Stimulated activated CD4-positive, alpha-beta T cell treated with anti-CD3 and anti-CD28 coated beads, Interleukin-1b, Interleukin-23, amount 100 ng/mL, for 24 hours (primary cell): ENCODE measurements around the gene TOPAZ1.
"Not testable (repeated sequence)": the region's sequence is repeated elsewhere in the genome, so short reads cannot be mapped to it uniquely, and the experiment has no call there.

Experiments used
- DNase-seq, 4 experiments: peaks; one replicate each; pipeline ENCODE4 v3.0.0-alpha.2; 2020; ENCODE audit warnings: low read depth in 4 of 4, low spot score in 1 of 4

TOPAZ1 gene

GRCh38 chr3:44326515-44326914 lies 84.8 kb downstream of the TOPAZ1 start:
- no peak for DNase-seq

- DNase-seq = no peak
Measured at GRCh38 chr3:44329946-44330345, 88.3 kb downstream of the TOPAZ1 start.

GRCh38 chr3:44330444-44330843 lies 88.8 kb downstream of the TOPAZ1 start:
- no peak for DNase-seq

GRCh38 chr3:44334326-44334725 lies 92.6 kb downstream of the TOPAZ1 start:
- DNase-seq = no peak

GRCh38 chr3:44337248-44337785 lies 95.6 kb downstream of the TOPAZ1 start:
- no peak for DNase-seq

- peak; percentile 96 to 99 (median 96) for DNase-seq
Measured at GRCh38 chr3:44338010-44338827, 96.5 kb downstream of the TOPAZ1 start, which contains the start of gene TCAIM. TCAIM (plus strand) TSS chr3:44338766; CDS start chr3:44354783, 16,017 bp downstream.

- DNase-seq = no peak
Measured at GRCh38 chr3:44338828-44339127, 97.1 kb downstream of the TOPAZ1 start.

GRCh38 chr3:44339181-44340057 lies 97.7 kb downstream of the TOPAZ1 start:
- no peak for DNase-seq

GRCh38 chr3:44340058-44340395 lies 98.3 kb downstream of the TOPAZ1 start:
- DNase-seq = no peak

- DNase-seq = no peak
Measured at GRCh38 chr3:44342176-44342790, 100.6 kb downstream of the TOPAZ1 start.

GRCh38 chr3:44343421-44343820 lies 101.7 kb downstream of the TOPAZ1 start:
- no peak for DNase-seq

GRCh38 chr3:44346590-44346989 lies 104.9 kb downstream of the TOPAZ1 start:
- not testable (repeated sequence) for DNase-seq

- DNase-seq = no peak
Measured at GRCh38 chr3:44348993-44349392, 107.3 kb downstream of the TOPAZ1 start.

GRCh38 chr3:44353355-44353924 lies 111.8 kb downstream of the TOPAZ1 start:
- DNase-seq = no peak

GRCh38 chr3:44355362-44356033 lies 113.8 kb downstream of the TOPAZ1 start:
- DNase-seq = no peak

GRCh38 chr3:44359146-44359751 lies 117.6 kb downstream of the TOPAZ1 start:
- DNase-seq = no peak

- no peak for DNase-seq
Measured at GRCh38 chr3:44363591-44363990, 121.9 kb downstream of the TOPAZ1 start.

GRCh38 chr3:44365952-44366351 lies 124.3 kb downstream of the TOPAZ1 start:
- no peak for DNase-seq

GRCh38 chr3:44375450-44375849 lies 133.8 kb downstream of the TOPAZ1 start:
- DNase-seq = no peak
